GM19043 (cell line): Measurements from ENCODE around the gene PCDH8.

Experiments used
- ATAC-seq: cut with Tn5 transposase; IDR thresholded peaks from one replicate; pipeline ENCODE4 v1.9.1; 2021; ENCODE audit warnings: low read depth; ENCODE audit not compliant: unreplicated experiment

PCDH8 gene

DNA sequence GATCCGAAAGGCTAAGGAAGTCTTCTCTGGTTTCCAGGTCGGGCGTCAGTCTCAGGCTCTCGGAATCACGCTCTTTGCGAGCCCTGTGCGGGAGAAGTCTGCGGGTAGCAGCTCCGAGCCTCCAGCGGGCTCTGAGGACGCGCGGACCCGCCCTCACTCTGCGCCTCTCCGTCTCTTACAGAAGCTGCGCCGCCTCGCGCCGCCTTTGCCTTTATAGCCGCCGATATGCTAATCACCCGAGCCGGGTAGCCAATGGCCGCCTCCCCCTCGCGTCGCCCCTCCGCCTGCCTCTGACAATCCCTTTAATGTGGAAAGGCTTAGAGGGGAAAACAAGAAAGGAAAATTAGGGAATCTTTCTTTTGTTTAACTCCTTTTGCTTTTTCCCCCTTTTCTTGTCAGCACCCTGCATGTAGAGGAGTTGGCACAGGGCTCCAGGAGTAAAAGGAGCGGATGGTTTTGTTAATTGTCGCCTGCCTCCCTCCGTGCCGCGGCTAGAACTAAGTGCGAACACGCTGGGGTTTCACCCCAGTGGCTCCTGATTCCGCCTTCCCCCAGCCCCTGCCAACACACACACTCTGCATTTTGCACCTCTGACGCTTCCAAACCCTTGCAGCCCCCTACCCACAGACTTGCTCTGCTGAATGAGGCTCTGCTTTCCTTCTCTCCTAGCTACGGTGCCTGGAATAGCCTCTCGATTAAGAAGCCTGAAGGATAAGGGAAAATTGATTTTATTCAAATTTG, at the start of gene PCDH8:
Gene PCDH8 (minus strand): TSS at position 186 of the 741 bp plus-strand sequence. CDS start 204 bp downstream, outside the sequence.
- no peak for ATAC-seq

- no peak for ATAC-seq
These were observed 48.6 kb upstream of the PCDH8 start for GRCh38 chr13:52896827-52897659.

DNA sequence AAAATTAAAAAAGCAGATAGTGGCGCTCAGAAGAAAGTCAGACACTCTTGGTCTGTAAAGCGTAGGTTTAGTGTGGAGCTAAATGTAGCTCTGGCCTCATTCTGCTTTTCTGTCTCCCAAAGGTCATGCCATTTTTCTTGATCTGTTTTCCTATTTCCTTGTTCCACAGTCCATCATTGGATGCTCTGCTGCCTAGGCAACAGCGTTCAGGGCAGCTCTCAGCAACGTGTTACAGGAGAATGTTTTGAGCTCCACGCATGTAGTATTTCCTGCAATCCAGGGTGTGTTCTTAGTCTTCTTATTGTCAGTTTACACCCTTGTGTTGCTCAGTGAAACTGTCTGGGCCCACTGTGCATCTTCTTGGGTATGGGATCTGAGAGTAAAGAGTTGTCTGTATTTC, 46.0 kb upstream of the PCDH8 start:
- no peak for ATAC-seq

DNA sequence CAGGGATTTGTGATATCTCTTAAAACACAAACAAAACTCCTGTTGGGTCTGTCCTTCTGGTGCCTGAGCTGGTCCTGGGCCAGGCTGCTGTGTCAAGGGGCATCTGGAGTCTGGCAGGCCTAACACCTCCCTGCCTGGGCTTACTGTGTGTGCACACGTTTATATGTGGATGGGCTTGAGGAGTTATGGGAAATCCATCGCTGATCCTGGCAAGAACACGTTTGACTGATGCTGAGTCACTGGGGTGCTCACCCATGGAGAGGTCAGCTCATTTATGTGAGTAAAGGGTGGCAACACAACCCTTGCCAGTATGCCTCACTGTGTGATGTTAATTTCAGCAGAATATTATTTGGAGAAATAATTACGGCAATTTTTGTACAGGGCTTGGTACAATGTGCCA, 44.5 kb upstream of the PCDH8 start:
- no peak for ATAC-seq

DNA sequence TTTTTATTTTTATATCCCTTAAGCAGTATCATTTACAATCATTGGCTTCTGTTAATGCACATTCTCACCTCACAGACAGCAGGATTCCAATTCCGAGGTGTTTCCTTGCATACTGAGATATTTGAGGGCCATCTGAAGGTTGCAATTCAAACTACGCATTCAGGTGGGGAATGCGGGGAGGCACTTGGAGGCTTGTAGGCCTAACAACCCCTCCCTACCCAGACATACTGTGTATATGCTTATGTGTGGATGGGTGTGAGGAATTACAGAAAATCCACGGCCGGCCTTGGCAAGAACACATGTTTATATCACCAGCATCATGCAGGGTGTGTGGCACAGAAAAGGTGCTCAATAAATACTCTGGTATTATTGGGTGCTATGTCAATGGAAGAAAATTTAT, 43.3 kb upstream of the PCDH8 start:
- no peak for ATAC-seq

DNA sequence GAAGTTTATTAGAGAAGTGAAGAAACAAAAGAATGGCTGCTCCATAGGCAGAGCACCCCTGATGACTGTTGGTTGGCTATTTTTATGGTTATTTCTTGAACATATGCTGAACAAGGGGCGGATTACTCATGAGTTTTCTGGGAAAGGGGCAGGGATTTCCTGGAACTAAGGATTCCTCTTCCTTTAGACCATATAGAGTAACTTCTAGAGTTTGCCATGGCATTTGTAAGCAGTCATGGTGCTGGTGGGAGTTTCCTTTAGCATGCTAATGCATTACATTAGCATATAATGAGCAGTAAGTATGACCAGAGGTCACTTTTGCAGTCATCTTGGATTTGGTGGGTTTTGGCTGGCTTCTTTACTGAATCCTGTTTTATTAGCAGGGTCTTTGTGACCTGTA, 38.7 kb upstream of the PCDH8 start:
- no peak for ATAC-seq

DNA sequence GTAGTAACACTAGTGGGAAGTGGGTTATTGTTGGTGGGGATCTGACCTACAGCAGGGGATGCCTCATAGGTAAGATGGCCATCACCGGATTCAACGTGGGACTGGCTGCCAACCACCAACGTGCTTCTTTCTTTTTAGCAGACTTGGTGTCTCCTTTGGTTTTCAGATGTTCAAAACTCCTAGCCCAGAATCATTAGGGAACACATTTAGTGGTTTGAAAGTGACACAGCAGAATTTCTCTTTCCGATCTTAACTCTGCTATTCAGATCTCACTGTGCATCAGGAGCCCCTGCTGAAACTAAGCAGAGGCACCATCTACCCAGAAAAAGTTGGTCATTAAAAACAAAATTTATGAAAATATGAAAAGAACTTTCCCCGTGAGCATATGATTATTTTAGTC, 36.7 kb upstream of the PCDH8 start:
- ATAC-seq, result no peak

DNA sequence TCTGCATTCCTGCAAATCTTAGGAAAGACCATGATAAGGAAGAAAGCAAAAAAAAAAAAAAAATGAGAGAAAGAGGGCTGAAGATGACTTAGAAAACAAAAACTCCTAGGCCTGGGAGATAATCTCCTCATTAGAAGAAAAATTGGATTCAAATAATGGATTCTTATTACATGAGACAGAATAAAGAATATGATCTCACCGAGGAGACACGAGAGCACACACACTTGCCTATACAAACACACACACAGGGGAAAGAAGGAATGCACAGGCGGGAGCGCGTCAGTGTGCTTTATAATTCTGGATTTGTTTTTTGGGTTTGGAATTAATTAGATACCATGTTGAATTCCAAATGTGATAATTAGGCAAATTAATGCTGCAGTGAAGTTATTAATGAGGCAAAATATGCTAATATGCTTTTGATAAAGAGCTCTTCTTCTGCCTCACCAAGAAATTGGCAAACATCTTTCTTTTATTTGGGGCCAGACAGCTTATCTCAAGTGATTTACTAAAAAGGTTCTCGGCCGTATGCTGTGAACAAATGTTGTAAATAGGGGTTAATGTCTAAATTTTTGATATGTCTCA, 36.1 kb upstream of the PCDH8 start:
- ATAC-seq, result no peak

DNA sequence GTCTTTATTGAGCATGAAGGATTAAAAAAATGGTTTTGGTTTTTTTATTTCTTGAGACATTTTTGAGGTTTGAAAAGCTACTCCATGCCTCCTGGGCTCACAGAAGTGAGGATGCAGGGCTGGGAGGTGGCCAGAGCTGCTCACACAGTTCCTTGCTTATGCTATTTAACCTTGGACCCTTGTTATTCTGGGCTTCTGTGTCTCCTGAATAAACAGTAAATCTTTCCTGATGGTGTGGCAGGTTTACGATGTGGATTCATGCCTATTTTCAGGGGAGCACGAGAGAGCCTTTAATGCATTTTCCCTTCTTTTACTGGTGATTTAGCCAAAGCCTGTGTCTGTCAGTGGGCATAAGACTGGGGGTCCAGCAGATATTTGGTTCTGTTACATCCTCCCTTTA, 34.3 kb upstream of the PCDH8 start:
- ATAC-seq, result no peak

DNA sequence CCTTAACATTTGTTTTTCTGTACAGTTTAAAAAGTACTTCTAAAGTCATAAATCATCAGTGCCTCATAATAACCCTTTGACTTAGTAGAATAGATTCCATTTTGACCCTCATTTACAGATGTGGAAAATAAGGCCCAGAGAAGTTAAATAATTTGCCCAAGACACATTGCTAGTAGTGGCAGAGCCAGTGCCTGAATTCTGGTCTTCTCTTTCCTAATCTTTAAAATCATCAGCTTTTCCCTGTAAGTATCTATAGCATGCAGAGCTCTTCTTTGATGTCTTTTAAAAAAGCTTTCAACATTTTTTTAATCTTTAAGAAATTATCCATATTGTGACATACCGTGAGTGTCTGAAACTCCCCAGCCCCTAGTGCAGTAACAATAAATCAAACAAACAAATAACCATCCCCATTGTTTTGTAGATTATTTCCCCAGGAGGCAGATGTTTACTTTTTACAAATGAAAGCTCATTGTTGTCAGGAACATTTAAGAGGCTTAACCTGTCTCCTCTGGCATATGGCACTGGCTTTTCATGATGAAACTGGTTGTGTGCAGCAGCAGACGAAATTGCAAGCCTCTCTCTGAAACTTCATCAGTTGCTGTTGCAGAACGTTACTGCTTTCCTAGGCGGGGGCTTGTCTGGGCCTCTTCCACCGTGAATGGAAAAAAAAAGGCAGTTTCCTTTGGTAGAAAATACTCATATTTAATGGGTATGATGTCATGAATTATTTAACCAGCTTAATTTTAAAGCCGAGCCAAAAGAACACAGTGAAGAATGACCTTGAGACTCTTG, 31.7 kb upstream of the PCDH8 start:
- ATAC-seq, result no peak

GRCh38 chr13:52878831-52879230, 30.4 kb upstream of the PCDH8 start:
- ATAC-seq, result no peak

DNA sequence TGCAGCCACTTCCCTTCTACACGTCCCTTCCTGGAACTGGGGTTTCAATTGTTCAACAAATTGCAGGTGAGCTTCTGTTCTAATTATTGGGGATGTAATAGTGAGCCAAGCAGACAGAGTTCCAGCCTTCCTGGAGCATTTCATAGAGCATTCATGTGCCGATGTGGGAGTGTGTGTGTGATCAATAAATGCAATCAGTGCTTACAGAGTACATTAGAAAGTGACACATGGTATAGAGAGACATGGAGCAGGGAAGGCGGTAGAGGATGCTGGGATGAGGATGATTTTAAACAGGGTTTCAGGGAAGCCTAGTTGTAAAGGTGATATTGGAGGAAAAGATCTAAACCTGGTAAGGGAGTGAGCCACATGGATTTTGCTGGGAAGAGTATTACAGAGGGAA, 21.7 kb upstream of the PCDH8 start:
- ATAC-seq, result no peak

GRCh38 chr13:52869621-52870020, 21.2 kb upstream of the PCDH8 start:
- ATAC-seq, result no peak

GRCh38 chr13:52869050-52869449, 20.6 kb upstream of the PCDH8 start:
- no peak for ATAC-seq

DNA sequence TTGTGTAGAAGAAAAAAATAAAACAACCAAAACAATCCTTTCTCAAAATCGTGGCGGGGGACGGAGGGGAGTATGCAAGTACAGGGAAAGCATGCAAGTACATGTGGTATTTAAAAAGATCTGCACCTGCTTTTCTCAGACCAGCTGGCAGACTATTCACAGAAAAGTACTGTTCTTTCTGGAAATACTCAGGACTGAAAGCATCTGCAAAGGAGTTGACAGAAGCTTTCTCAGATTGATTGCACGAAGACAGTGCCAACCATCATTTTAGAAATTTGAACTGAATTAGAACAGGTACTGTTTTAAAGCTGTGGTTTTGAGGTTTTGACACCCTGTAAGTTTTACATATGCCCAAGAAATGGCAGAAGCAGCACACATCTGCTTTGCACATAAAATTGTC, 19.8 kb upstream of the PCDH8 start:
- ATAC-seq, result no peak

GRCh38 chr13:52864941-52865340, 16.5 kb upstream of the PCDH8 start:
- no peak for ATAC-seq

- ATAC-seq, result no peak
These were observed 14.1 kb upstream of the PCDH8 start for GRCh38 chr13:52862358-52863206.

- ATAC-seq, result no peak
These were observed 4.0 kb upstream of the PCDH8 start for GRCh38 chr13:52852444-52852843.

DNA sequence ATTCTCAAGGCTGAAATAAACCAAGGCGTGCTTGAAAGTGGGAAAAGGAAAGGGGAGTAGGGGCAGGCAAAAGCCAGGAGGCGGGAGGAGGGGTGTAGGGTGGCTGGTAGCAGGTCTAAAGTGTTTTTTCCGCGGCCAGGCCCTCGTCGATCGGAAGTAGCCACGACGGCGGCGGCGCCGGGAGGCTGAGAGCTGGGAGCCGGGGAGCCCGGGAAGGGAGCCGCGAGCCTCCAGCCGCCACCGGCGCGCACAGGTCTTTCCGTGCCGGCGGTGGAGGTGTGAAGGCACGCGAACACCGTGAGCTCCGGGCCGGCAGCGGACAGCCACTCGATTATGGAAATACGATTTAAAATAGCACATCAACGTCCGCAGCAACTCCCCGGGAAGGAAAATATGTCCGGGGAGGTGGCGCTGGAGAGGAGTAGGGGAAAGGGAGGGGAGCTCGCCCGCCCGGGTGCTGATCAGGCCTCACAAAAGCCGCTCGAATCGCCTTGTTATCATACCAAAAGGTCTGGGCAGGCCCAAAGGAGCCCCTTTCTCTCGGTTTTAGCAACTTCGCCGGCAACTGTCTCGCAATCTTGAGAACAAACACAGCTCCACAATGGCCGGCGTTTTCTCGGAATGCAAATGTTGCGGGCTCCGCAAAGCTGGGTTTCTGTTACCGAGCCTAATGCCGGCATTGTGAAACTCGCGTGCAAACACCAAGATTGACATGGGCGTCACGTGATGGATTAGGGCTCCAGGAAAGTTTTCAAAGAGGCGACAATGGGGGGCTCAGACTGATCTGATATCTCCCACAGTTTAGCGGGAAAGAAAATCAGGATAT, 2.9 kb upstream of the PCDH8 start:
- peak; percentile 73 for ATAC-seq
